DMS53 treated with DMSO at 0.1 percent for 48 hours (cell line): ENCODE results near the gene NFAT5.
"Not testable (repeated sequence)": the region's sequence is repeated elsewhere in the genome, so short reads cannot be mapped to it uniquely, and the experiment has no call there.

Experiments
- DNase-seq: peaks from one replicate; lab custom pipeline; 2025; ENCODE audit not compliant: unreplicated experiment; lab: John Stamatoyannopoulos, UW

Gene NFAT5, protein sequence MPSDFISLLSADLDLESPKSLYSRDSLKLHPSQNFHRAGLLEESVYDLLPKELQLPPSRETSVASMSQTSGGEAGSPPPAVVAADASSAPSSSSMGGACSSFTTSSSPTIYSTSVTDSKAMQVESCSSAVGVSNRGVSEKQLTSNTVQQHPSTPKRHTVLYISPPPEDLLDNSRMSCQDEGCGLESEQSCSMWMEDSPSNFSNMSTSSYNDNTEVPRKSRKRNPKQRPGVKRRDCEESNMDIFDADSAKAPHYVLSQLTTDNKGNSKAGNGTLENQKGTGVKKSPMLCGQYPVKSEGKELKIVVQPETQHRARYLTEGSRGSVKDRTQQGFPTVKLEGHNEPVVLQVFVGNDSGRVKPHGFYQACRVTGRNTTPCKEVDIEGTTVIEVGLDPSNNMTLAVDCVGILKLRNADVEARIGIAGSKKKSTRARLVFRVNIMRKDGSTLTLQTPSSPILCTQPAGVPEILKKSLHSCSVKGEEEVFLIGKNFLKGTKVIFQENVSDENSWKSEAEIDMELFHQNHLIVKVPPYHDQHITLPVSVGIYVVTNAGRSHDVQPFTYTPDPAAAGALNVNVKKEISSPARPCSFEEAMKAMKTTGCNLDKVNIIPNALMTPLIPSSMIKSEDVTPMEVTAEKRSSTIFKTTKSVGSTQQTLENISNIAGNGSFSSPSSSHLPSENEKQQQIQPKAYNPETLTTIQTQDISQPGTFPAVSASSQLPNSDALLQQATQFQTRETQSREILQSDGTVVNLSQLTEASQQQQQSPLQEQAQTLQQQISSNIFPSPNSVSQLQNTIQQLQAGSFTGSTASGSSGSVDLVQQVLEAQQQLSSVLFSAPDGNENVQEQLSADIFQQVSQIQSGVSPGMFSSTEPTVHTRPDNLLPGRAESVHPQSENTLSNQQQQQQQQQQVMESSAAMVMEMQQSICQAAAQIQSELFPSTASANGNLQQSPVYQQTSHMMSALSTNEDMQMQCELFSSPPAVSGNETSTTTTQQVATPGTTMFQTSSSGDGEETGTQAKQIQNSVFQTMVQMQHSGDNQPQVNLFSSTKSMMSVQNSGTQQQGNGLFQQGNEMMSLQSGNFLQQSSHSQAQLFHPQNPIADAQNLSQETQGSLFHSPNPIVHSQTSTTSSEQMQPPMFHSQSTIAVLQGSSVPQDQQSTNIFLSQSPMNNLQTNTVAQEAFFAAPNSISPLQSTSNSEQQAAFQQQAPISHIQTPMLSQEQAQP (N-terminal part only)

DNA sequence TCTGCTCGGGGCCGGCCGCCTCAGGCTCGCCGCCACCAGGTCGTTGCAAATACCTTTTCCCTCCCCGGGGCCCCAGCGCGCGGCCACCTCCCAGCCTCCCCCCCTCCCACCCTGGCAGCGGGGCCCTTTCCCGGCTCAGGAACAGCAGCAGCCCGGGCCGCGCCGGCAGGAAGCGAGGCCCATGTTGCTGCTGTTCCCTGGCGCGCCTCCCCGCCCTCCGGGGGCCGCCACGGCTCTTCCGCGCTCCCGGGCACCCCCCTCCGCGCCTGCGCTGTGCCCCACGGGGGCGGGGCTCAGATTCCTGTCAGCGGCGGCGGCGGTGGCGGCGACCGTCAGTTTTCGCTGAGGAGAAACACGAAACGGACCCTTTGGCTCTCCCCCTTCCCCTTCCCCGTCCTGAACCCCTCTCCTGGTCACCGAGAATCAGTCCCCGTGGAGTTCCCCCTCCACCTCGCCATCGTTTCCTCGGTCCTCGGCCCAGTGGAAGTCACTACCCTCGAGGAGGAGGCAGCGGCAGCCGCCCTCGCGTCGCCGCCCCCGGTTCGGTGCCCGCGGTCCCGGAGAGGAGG, at the start of gene NFAT5:
Gene NFAT5 (plus strand): TSS at position 296 of the 569 bp plus-strand sequence. CDS start 336 bp downstream, outside the sequence.
- DNase-seq = peak; percentile 51

DNA sequence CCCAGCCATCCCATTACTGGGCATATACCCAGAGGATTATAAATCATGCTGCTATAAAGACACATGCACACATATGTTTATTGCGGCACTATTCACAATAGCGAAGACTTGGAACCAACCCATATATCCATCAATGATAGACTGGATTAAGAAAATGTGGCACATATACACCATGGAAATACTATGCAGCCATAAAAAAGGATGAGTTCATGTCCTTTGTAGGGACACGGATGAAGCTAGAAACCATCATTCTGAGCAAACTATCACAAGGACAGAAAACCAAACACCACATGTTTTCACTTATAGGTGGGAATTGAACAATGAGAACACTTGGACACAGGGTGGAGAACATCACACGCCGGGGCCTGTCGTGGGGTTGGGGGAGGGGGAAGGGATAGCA, 47.9 kb upstream of the NFAT5 start:
- DNase-seq = not testable (repeated sequence)

DNA sequence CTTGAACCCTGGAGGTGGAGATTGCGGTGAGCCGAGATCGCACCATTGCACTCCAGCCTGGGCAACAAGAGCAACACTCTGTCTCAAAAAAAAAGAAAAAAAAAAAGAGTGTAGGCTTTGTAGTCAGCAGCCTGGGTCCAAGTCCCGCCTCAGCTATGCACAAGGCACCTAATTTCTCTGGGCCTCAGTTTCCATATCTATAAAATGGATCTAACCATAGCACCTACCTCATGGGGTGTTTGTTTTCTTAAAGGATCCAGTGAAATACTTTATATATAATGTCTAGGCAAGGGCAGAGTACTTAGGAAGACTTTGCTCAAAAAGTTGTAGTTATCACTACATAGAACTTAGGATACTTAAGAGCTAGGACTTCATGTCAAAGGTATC, 45.4 kb upstream of the NFAT5 start:
- no peak for DNase-seq

DNA sequence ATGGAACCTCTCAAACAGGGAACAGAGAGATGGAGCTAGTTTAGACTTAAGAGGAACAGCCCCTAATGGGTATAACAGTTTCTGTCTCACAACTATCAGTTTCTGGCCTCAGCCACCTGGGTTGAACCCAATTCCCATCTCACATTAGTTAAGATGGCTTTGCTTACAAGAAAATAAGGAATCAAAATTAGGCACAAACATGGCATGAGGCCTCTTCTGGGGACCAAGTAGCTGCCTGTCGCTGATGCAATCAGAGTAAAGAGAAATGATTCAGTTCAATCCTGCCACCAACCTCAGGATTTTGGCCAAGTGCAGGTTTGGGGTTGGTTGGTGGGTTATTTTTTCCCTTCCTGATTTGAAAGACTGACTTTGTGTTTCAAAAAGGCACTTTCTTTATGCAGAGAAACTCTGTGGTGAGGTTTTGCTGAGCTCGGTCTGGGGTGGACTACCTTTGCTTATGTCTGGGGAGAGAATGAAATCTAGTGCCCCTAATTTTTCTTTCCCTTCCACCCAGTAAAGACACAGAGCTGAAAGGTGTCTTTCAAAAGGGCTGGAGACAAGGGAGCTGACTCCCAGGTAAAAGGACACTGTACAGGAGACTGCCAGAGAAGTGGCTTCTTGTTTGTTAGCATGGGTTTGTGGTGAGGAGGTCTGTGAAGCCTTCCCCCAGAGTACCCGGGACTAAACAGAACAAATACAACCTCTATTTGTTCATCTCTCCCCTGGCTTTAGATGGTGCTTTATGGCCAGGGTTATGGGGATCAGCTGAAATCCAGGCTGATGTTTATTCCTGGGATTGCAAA, 44.8 kb upstream of the NFAT5 start:
- DNase-seq = no peak

DNA sequence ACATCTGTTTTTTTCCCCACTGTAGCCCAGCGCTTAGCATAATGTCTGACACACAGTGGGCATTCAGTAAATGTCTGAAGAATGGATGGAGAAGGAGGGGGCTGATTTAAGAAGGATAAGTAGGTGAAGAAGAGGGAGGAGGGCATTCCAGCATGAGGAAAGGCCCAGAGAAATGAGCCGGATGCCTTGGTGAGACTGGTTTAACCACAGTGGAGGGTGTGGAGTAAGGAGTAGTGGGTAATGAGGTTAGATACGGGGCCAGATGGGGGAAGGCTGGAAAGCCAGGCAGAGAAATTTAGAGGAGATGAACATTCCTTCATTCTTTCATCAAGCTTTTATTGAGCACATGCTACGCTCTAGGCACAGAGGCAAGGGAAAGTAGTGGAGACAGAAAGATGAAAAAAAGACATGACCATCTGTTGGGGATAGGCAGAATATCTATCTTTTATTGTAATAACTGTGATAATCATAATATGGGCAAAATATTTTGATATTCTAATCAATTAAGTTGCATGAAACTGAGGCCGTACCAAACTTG, 43.7 kb upstream of the NFAT5 start:
- DNase-seq = no peak

DNA sequence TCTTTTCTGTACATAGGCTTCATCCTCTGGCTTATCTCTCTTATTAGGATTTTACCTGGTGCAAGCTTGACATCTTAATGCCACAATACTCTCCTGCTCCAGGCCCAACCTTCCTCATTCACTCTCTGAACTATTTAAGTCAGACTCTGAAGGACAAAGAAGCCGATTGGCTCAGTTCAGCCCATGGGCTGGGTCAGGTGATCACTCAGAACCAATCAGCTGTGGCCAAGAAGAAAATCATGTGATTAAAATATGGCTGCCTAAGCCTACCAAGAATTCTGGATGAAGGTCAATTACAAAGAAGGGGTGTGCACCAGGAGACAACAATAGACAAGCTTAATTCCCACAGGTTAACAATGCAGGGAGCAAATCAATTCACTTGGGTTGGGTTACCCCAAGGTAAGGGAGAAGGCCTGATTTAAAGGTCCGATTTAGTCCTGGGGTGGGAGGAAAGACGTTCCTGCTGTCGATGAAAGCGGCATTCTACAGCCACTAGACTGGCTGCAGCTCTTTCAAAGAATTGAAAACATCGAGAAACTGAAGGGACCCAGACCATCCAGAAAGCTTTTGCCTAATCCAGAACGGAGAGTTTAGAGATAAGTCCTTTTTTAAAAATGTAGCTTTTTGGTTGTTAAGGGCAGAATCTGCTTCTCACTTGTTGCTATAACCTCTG, 42.9 kb upstream of the NFAT5 start:
- DNase-seq = no peak

DNA sequence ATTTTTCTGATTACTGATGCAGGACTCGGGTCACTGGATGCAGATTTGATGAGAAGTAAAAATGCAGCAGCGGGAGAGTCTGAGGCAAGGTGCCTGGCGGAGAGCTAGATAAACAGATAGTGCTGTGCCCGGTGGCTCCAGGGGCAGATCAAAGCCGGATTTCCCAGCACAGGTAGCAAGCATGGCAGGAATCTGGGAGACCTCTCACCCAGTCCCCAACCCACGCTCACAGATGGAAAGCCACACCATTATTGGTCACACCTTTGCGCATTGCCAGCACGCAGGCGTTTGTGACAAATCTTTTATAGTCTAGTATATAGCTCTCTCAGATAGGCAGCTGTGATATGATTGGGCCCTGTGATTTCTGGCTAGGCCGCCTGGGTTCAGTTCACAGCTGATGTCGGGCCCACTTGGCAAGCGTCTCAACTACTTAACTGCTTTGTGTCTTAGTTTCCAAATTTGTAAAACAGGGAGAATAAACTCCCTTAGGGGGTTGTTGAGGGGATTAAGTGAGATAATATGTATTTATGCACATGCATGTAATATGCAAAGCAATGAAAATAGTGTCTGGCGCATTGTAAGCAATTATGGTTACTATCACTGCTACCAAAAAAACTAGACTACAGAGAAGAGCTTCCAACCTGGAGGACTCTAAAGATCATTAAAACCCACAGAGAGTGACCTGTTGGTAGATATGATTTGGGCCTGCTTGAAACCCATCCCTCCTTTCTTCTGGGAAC, 42.0 kb upstream of the NFAT5 start:
- DNase-seq = no peak

DNA sequence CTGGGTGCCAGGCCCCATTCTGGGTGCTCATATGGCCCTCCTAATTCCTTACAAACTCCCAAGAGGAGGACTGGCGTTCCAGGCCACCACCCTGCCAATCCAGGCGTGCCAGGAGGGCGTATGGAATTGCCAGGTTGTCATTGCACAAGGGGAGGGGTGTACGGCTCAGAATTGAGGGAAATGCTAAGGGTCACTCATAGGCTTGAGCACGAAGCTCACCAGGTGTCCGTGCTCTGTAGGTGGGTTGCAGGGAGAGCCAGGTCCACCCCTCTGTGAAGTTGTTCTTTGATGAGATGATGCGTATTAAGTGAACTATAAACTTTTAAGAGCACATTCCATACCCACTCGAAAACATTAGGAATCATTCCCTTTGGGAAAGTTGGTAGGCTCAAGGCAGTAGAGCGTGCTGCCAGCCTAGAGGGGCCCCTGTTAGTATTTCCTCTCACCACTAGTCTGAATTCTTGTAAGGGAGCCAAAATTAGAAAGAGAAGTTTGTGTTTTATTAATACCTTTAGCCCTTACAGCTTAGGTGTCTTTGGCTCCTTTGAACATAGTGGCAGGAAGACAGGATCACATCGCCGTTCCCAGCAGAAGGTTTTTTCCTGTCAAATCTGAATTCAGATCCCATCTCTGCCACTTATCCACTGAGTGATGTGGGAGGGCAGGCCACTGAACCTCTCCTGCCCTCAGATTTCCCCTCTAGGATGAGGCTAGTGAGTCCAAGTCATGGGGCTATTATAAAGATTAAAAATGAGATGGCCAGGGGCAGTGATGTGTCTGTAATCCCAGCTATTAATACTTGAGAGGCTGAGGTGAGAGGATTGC, 38.7 kb upstream of the NFAT5 start:
- no peak for DNase-seq

DNA sequence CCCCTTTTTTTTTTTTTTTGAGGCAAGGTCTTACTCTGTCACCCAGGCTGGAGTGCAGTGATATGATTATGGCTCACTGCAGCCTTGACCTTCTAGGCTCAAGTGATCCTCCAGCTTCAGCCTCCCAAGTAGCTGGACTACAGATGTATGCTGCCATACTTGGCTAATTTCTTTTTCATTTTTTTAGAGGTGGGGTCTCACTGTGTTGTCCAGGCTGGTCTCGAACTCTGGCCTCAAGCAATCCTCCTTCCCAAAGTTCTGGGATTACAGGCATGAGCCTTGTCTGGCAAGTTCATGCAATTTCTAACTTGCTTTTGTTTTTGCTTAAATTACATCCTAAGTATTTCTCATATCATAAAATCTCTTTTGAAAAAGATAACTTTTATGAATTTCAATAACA, 33.8 kb upstream of the NFAT5 start:
- no peak for DNase-seq

DNA sequence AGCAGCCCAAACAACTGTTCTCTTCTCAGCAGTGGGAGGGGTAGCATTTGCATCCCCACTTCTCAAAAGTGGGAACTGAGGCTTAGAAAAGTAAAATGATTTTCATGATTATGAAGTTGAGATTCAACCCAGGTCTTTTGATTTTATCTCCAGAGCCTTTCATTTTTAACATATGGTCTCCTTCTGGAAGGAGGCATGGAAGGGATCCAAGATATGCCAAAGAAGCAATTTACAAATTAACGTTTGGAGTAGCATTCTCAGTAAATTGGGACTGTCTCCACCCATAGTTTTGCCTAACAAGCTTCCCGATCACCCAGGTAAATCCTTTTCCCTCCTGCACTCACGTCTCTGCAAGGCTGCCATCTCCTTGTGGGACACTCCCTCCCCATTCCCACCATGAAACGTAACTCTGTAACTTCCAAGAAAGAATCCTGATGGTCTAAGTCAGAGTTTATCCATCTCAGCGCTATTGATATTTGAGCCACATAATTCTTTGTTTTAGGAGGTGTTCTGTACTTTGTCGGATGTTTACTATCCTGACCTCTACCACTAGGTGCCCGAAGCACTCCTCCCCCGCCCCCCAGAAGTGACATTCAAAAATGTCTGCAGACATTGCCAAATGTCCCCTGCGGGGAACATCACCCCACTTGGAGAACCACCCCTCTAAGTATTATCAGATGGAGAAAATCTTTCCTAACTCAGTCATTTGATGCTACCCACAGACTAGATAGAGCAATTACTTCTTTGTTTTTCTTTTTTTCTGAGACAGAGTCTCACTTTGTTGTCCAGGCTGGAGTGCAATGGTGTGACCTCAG, 32.9 kb upstream of the NFAT5 start:
- no peak for DNase-seq

DNA sequence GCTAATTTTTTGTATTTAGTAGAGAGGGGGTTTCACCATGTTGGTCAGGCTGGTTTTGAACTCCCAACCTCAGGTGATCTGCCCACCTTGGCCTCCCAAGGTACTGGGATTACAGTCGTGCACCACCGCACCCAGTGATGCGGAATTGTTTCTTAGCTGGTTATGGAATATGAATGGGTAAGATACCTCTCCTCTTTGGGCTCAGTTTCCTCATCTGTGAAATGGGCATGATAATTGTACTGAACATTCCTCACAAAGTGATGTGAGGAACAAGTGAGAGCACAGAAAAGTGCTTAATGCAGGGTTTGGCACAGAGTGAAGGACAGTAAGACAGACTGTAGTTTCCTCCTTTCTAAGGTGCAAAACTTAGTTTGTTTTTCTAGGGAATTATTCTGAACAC, 31.0 kb upstream of the NFAT5 start:
- no peak for DNase-seq

DNA sequence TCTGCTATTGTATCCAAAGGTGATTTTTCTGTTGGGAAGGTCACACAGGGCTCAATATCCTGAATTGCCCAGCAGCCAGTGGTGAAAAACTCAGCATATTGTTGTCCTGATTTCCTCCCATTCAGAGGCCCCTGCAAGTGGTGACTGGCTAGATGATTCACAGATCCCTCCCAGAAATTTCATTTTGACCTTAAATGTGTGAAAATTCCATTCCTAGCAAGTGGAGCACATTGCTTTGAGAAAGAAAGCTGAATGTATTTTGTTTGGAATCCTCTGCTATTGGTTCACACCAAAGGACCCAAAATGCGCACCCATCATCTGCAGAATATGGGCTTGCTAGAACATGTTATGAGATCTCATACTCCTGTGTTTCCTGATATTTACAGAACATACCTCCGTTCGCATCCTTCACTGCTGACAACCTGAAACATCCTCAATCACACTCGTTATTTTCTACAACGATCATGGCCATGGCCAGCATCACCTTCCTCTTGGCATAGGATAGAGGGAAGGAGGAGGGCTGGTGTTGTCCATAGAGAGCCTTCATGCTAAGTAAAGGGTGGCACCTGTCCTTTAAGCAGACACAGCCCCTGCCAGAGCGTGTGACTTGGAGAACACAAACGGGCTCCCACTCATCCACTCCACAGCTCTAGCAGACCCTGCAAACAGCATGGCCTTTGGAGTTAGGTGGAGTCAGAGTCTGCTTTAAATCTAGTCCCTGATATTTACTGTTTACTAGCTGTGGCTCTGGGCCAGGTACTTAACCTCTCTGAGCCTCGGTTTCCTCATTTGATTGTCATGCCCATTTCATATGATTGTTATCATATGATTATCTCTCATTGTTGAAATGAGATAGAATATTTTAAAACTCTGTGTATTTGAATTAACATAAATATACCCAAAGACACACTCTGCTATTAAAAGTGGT, 30.4 kb upstream of the NFAT5 start:
- no peak for DNase-seq

DNA sequence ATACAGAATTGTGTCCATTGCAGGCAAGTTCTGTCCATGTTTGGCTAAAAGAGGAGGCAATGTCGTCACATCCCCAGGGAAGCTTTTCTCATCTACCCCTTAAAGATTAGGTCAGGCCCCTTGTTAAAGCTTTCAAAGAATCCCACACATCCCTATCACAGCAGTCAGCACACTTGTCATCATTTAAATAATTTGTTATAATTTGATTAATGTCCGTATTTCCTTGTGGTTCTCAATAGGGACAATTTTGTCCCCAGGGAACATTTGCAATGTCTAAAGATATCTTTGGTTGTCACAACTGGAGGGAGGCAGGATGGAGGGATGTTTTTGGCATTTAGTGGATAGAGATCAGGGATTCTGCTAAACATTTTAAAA, 28.1 kb upstream of the NFAT5 start:
- DNase-seq = no peak

DNA sequence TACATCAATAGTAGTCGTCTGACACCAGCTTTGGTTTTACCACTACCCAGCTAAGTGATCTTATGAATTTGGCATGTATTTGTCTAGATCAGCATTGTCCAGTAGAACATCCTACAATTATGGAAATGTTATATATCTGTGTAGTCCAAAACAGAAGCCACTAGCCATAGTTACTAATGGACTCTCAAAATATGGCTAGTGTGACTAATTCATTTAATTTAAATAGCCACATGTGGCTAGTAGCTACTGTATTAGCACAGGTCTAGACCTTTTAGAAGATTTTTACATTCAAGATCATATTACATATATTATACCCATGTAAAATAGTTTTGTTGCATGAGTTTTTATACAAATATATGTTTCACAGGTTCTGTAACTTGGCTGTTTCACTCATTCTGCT, 27.0 kb upstream of the NFAT5 start:
- no peak for DNase-seq

DNA sequence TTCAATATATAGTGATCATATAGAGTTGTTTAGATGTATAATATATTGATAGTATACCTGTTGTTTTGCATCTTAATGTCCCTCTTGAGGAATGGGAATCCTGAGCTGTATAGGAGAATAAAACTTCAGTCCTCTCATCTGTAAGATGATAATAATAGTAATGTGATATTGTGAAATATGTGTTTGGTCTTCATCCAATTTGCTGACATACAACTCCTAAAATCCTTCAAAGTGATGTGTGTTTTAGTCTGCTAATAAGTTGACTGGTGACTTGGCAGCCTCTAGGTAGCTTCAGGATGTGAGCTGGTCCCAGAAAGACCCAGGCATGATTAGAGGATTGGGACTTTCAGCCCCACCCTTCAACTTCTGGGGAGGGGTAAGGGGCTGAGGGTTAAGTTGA, 22.8 kb upstream of the NFAT5 start:
- no peak for DNase-seq

DNA sequence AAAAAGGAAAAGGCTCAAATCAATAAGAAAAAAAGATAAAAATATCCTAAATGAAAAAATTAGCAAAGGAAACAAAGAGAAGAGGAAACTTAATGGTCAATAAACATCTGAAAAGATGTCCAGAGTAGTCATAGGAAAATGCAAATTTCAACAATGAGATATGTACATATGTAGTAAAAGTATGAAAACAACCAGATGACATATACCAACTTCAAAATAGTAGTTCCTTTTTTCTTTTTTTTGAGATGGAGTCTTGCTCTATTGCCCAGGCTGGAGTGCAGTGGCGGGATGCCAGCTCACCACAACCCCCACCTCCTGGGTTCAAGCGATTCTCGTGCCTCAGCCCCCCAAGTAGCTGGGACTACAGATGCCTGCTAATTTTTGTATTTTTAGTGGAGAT, 21.7 kb upstream of the NFAT5 start:
- no peak for DNase-seq
